ENCODE measurements around the gene ATF6. TPM values are rescaled to one million over a fixed set of nuclear protein-coding genes. Genes with fewer than 3 reads are reported as not detected.

Gene ATF6
- total and polyA plus RNA-seq, 2 donors (not counting 1 experiment from before 2014, with no cell fraction given), result 5.7 to 26.6 TPM

- POLR2A ChIA-PET, result no interaction called here
- no peak overlapping the region for H2AFZ ChIP-seq (ENCODE audit: insufficient read depth, low read depth, low read length, poor library complexity, severe bottlenecking)
- Mint-ChIP-seq H3K9me3 (ENCODE audit: insufficient read depth) (no peaks in the 10 kb centered on the region), H3K27me3 (no peaks in the 10 kb centered on the region), H3K27ac (no peak overlapping the region), H3K4me1 (peaks cover 2% of the 10 kb centered on the region), H3K4me3 (no peak overlapping the region)
- ATAC-seq (ENCODE audit: low read depth) (no peak), DNase-seq (no peak)
- H4K20me1 ChIP-seq (ENCODE audit: control insufficient read depth, insufficient read depth, low read length, poor library complexity, severe bottlenecking), result no peaks in the 10 kb centered on the region
- no peaks in the 10 kb centered on the region for H3K79me2 ChIP-seq (ENCODE audit: control insufficient read depth, insufficient read depth, low read length)
- no peaks in the 10 kb centered on the region for H3K4me1 ChIP-seq (ENCODE audit: control insufficient read depth in 2 of 2, insufficient read depth in 2 of 2, low read length in 2 of 2)
- intact Hi-C loops (cut with micrococcal nuclease), result no loop called here
- peaks cover 0 to 40% of the 10 kb centered on the region in 2 experiments for H3K36me3 ChIP-seq (replicated peaks in 1 of 2; ENCODE audit: control extremely low read depth in 1 of 2, control insufficient read depth in 1 of 2, extremely low read depth in 1 of 2, insufficient read depth in 2 of 2, low read length in 1 of 2)
- no peak overlapping the region for H3K4me3 ChIP-seq (ENCODE audit: control extremely low read depth in 1 of 5, extremely low read depth in 1 of 5, insufficient read depth in 1 of 5, low read depth in 2 of 5, low read length in 4 of 5)
- H3K4me2 ChIP-seq (replicated peaks; ENCODE audit: low read depth, low read length, poor library complexity, severe bottlenecking), result no peak overlapping the region
- CTCF ChIA-PET, result no interaction called here
- TF ChIP-seq CTCF (IDR thresholded peaks at IDR 0.05) (no peak), EZH2 (IDR thresholded peaks at IDR 0.05; ENCODE audit: borderline replicate concordance, insufficient read depth, low read depth, low read length, poor library complexity, severe bottlenecking) (no peak)
- no CpG with 5 or more reads among the region's 3 CpGs for WGBS (ENCODE audit: insufficient coverage)
- no peak overlapping the region for H3K9ac ChIP-seq (ENCODE audit: low read length)
- no peaks in the 10 kb centered on the region for H3K9me3 ChIP-seq (ENCODE audit: control extremely low read depth in 1 of 3, control insufficient read depth in 2 of 3, insufficient read depth in 1 of 3, low read length in 2 of 3)
- no peak overlapping the region for H3K27ac ChIP-seq (ENCODE audit: low read length in 2 of 2)
- no peaks in the 10 kb centered on the region for H3K27me3 ChIP-seq (replicated peaks in 1 of 4; ENCODE audit: control extremely low read depth in 1 of 4, control insufficient read depth in 3 of 4, insufficient read depth in 4 of 4, low read length in 3 of 4)
These were observed 179.4 kb downstream of the ATF6 start for GRCh38 chr1:161945306-161946060.
